HepG2 (cell line): Measurements from ENCODE around the gene HUNK. TPM values are rescaled to one million over a fixed set of nuclear protein-coding genes. Genes with fewer than 3 reads are reported as not detected.
A peak's percentile ranks its signal among the peaks of the same experiment; 100 is the strongest.

Experiments used
- ATAC-seq: fragments of 200-7000 bp; cut with Tn5 transposase; 3 replicates; pipeline ENCODE4 v1.9.1; 2020; ENCODE audit warnings: mild to moderate bottlenecking, moderate library complexity
- Bru-seq: library from RNA; stranded (reverse); fragments of 400-500 nt; gene quantifications from one replicate; lab custom pipeline; 2021; lab: Mats Ljungman, UMichigan
- BruChase-seq, 2 experiments: library from RNA; stranded (reverse); fragments of 400-500 nt; gene quantifications; one replicate each; lab custom pipeline; 2021; lab: Mats Ljungman, UMichigan
- BruUV-seq: library from RNA; stranded (reverse); fragments of 400-500 nt; replicated peaks from 2 replicates; lab custom pipeline; 2021; lab: Mats Ljungman, UMichigan
- CTCF ChIA-PET: fragments of 300-600 bp; formaldehyde crosslinking; extraction: SDS; loops from one replicate; lab custom pipeline; 2021; ENCODE audit warnings: low total read pairs, inconsistent platforms, low intra/inter-chr PET ratio; lab: Yijun Ruan, JAX
- POLR2A ChIA-PET: fragments of 350-600 bp; sonication (Branson Sonifier 250); formaldehyde crosslinking; loops from one replicate; lab custom pipeline; 2020; ENCODE audit warnings: antibody characterized with exemption, inconsistent platforms; lab: Yijun Ruan, JAX
- DNase-seq: peaks from one replicate; pipeline ENCODE4 v3.0.0-alpha.2; 2015; ENCODE audit warnings: low spot score
- FAIRE-seq: peaks from 3 replicates; lab custom pipeline; 2011; peaks lifted over from hg19 to GRCh38; lab: Jason Lieb, UNC
- H2AFZ ChIP-seq: one replicate; pipeline ENCODE4 v1.6.1; 2011; ENCODE audit warnings: low read length, inconsistent platforms
- H3K27ac ChIP-seq: fragments of 300-600 bp; 3 replicates; pipeline ENCODE4 v1.8.0; 2011; ENCODE audit warnings: mixed run types, mild to moderate bottlenecking, mixed read lengths, low read length, inconsistent platforms; ENCODE audit not compliant: insufficient read depth; ENCODE audit errors: extremely low read length
- H3K27me3 ChIP-seq, 2 experiments: fragments of 200-600 bp in 1 of 2; 2 replicates in 1 of 2; 3 replicates in 1 of 2; pipeline versions ENCODE4 v1.6.0 to v1.8.0; 2011; ENCODE audit warnings: low read length in 2 of 2, mild to moderate bottlenecking in 2 of 2, moderate library complexity in 2 of 2, inconsistent platforms in 1 of 2; ENCODE audit not compliant: insufficient read depth in 2 of 2, control insufficient read depth in 1 of 2
- H3K36me3 ChIP-seq, 2 experiments: fragments of 200-600 bp in 1 of 2; replicated peaks in 1 of 2; 2 replicates in 1 of 2; 3 replicates in 1 of 2; pipeline versions ENCODE4 v1.5.1 to v1.8.0; 2011; ENCODE audit warnings: low read length in 2 of 2, inconsistent platforms in 1 of 2; ENCODE audit not compliant: insufficient read depth in 2 of 2, control insufficient read depth in 1 of 2
- H3K4me1 ChIP-seq: 2 replicates; pipeline ENCODE4 v1.5.1; 2012; ENCODE audit warnings: low read length, inconsistent platforms; ENCODE audit not compliant: insufficient read depth
- H3K4me2 ChIP-seq: 2 replicates; pipeline ENCODE4 v1.6.0; 2011; ENCODE audit warnings: low read depth, low read length, inconsistent platforms
- H3K4me3 ChIP-seq, 3 experiments: fragments of 200-600 bp in 1 of 3; sonication (generic), shearing (Covaris generic) in 1 of 3; replicated peaks in 1 of 3; 2 replicates each; pipeline ENCODE4 v1.5.1; 2011 to 2016; ENCODE audit warnings: low read length in 3 of 3, inconsistent platforms in 2 of 3, low read depth in 2 of 3, mild to moderate bottlenecking in 2 of 3, control low read depth in 1 of 3, mixed read lengths in 1 of 3; ENCODE audit not compliant: insufficient read depth in 1 of 3
- H3K79me2 ChIP-seq: one replicate; pipeline ENCODE4 v1.6.1; 2011; ENCODE audit warnings: low read length, inconsistent platforms; ENCODE audit not compliant: insufficient read depth
- H3K9ac ChIP-seq: 2 replicates; pipeline ENCODE4 v1.6.0; 2011; ENCODE audit warnings: mild to moderate bottlenecking, low read depth, low read length, inconsistent platforms; ENCODE audit not compliant: insufficient read depth
- H3K9me3 ChIP-seq: 2 replicates; pipeline ENCODE4 v1.5.1; 2012; ENCODE audit warnings: mild to moderate bottlenecking, low read length
- H4K20me1 ChIP-seq: 2 replicates; pipeline ENCODE4 v1.6.0; 2011; ENCODE audit warnings: inconsistent platforms, mild to moderate bottlenecking, low read length, moderate library complexity; ENCODE audit not compliant: insufficient read depth
- DZIP1 ChIP-seq: sonication (generic); formaldehyde crosslinking; IDR thresholded peaks from 2 replicates; pipeline ENCODE4 v1.5.0; 2020; ENCODE audit warnings: mild to moderate bottlenecking, missing genetic modification reagents
- PHF8 ChIP-seq: sonication (generic); formaldehyde crosslinking; IDR thresholded peaks from 2 replicates; pipeline ENCODE4 v1.5.0; 2020; ENCODE audit warnings: missing genetic modification reagents
- SAP130 ChIP-seq: IDR thresholded peaks from 2 replicates; pipeline ENCODE4 v1.6.1; 2016; ENCODE audit warnings: low read depth
- TOPORS ChIP-seq: sonication (generic); formaldehyde crosslinking; IDR thresholded peaks from 2 replicates; pipeline ENCODE4 v1.8.0; 2023; ENCODE audit warnings: mild to moderate bottlenecking, missing genetic modification reagents
- ZNF281 ChIP-seq: sonication (generic); formaldehyde crosslinking; IDR thresholded peaks from 2 replicates; pipeline ENCODE4 v1.4.0; 2020; ENCODE audit warnings: missing genetic modification reagents, borderline replicate concordance
- ZNF574 ChIP-seq: sonication (generic); formaldehyde crosslinking; IDR thresholded peaks from 2 replicates; pipeline ENCODE4 v1.4.0; 2020; ENCODE audit warnings: missing genetic modification reagents
- WGBS: methylation state at CpG from one replicate; pipeline ENCODE4 v1.1.6; 2017; ENCODE audit warnings: low lambda C conversion rate; 5-methylcytosine and 5-hydroxymethylcytosine counted together
- in situ Hi-C: cut with HindIII; loops from 2 replicates; pipeline ENCODE4 v1.10.0; 2017; ENCODE audit warnings: low pct_unique_long_range_greater_than_20kb; ENCODE audit not compliant: extremely low pct_ligation_motif_present
- intact Hi-C: fragments of 100-400 bp; cut with micrococcal nuclease; formaldehyde crosslinking; loops from one replicate; pipeline ENCODE4 v1.10.0; 2022; ENCODE audit not compliant: unreplicated experiment
- long read RNA-seq, 2 experiments: library from RNA in 1 of 2; library from polyadenylated mRNA in 1 of 2; stranded (forward) in 1 of 2; unstranded in 1 of 2; transcript quantifications; one replicate each; pipeline ENCODE4 v2.0.0, GENCODE V29; 2019 to 2022
- polyA minus RNA-seq, 3 experiments: library from RNA; depleted of rRNA, polyadenylated mRNA; stranded (reverse); fragments of >200 nt; gene quantifications; 2 replicates each; pipeline ENCODE4 v1.2.3, GENCODE V29; 2011; ENCODE audit warnings: low replicate concordance in 1 of 3
- polyA plus RNA-seq, 8 experiments: library from polyadenylated mRNA; depleted of rRNA in 3 of 8; stranded (reverse) in 7 of 8; unstranded in 1 of 8; fragments of >200 nt; fragmentation: Illumina TruSeq in 4 of 8; extraction: Trizol in 4 of 8; gene quantifications; 2 replicates each; pipeline versions ENCODE4 v1.2.1 to v1.2.3, GENCODE V29; 2011 to 2016; ENCODE audit warnings: low read depth in 4 of 8, missing spikeins in 1 of 8, mixed read lengths in 1 of 8; ENCODE audit not compliant: insufficient read depth in 1 of 8
- total RNA-seq, 5 experiments: library from RNA; depleted of rRNA; stranded (reverse); fragments of >200 nt; fragmentation: Illumina TruSeq; extraction: Trizol; gene quantifications; 2 replicates each; pipeline ENCODE4 v1.2.3, GENCODE V29; 2016; ENCODE audit warnings: low read depth in 1 of 5

Gene HUNK
- 1.9 and 2.5 TPM in 2 replicates for total RNA-seq (2016; rRNA removed; fragmentation: Illumina TruSeq; extraction: Trizol)
- 0.53 and 1.1 TPM in 2 replicates for total RNA-seq (2016; cell fraction: cytosol; rRNA removed; fragmentation: Illumina TruSeq; extraction: Trizol; ENCODE audit: low read depth)
- total RNA-seq (2016; cell fraction: insoluble cytoplasmic fraction; rRNA removed; fragmentation: Illumina TruSeq; extraction: Trizol), result 2.4 and 3.2 TPM in 2 replicates
- total RNA-seq (2016; cell fraction: membrane; rRNA removed; fragmentation: Illumina TruSeq; extraction: Trizol), result 1.1 and 2.0 TPM in 2 replicates
- total RNA-seq (2016; cell fraction: nucleus; rRNA removed; fragmentation: Illumina TruSeq; extraction: Trizol), result 2.6 and 2.9 TPM in 2 replicates
- polyA plus RNA-seq (2011; rRNA removed), result 0.98 and 1.8 TPM in 2 replicates
- polyA plus RNA-seq (2011; cell fraction: cytosol; rRNA removed), result 0.74 and 0.87 TPM in 2 replicates
- polyA plus RNA-seq (2011; cell fraction: nucleus; rRNA removed), result 0.92 and 1.2 TPM in 2 replicates
- 1.2 and 2.5 TPM in 2 replicates for polyA plus RNA-seq (2012)
- polyA plus RNA-seq (2016; cell fraction: cytosol; fragmentation: Illumina TruSeq; extraction: Trizol; ENCODE audit: low read depth), result 0.14 and 0.16 TPM in 2 replicates
- 2.5 and 2.9 TPM in 2 replicates for polyA plus RNA-seq (2016; cell fraction: insoluble cytoplasmic fraction; fragmentation: Illumina TruSeq; extraction: Trizol; ENCODE audit: low read depth)
- polyA plus RNA-seq (2016; cell fraction: membrane; fragmentation: Illumina TruSeq; extraction: Trizol; ENCODE audit: low read depth), result 0.32 and 0.48 TPM in 2 replicates
- polyA plus RNA-seq (2016; cell fraction: nucleus; fragmentation: Illumina TruSeq; extraction: Trizol; ENCODE audit: insufficient read depth, low read depth), result 3.0 and 3.4 TPM in 2 replicates
- polyA minus RNA-seq (2011; rRNA and poly(A)+ RNA removed; ENCODE audit: low replicate concordance), result 0.02 and 2.8 TPM in 2 replicates
- 0.99 and 1.5 TPM in 2 replicates for polyA minus RNA-seq (2011; cell fraction: cytosol; rRNA and poly(A)+ RNA removed)
- polyA minus RNA-seq (2011; cell fraction: nucleus; rRNA and poly(A)+ RNA removed), result 2.0 and 4.5 TPM in 2 replicates
- Bru-seq, nascent RNA, result percentile 57 among the genes with signal in this experiment
- percentile 46 among the genes with signal in this experiment for BruChase-seq, experiment 1, labeled RNA remaining after a 6-hour chase
- BruChase-seq, experiment 2, labeled RNA remaining after a 2-hour chase, result percentile 49 among the genes with signal in this experiment
- long read RNA-seq, experiment 1, partial matches to known transcripts, result 0 of 1 reads
- long read RNA-seq, experiment 1, other reads (novel, unspliced or antisense), result 1 of 1 reads
- long read RNA-seq, experiment 2, full-length matches to known transcripts, result 2 of 20 reads
- long read RNA-seq, experiment 2, partial matches to known transcripts, result 12 of 20 reads
- long read RNA-seq, experiment 2, other reads (novel, unspliced or antisense), result 6 of 20 reads

GRCh38 chr21:31872452-31873274 lies at the start of gene HUNK:
HUNK (plus strand) TSS chr21:31873020; CDS start chr21:31873675, 655 bp downstream.
- Histone ChIP-seq H3K9me3 (no peaks in the 10 kb centered on the region), H3K4me1 (peaks cover 44% of the 10 kb centered on the region), H3K27me3 (peaks cover 0 to 15% of the 10 kb centered on the region in 2 experiments; a peak in 2 of 5 replicates), H3K27ac (no peak within 1 kb of the TSS), H4K20me1 (no peaks in the 10 kb centered on the region), H3K4me3 (peak within 1 kb of the TSS; percentile 59 to 84 (median 73)), H3K9ac (peak within 1 kb of the TSS; percentile 69), H3K79me2 (peaks cover 7% of the 10 kb centered on the region), H3K4me2 (peak within 1 kb of the TSS; percentile 85), H3K36me3 (no peaks in the 10 kb centered on the region), H2AFZ (no peak within 1 kb of the TSS)
- CTCF ChIA-PET, result no interaction called here
- intact Hi-C loops (loop anchor here (2.0 to 5.0 kb wide), 2 partner anchors 28 to 60 kb away; no protein-coding TSS in a partner anchor), in situ Hi-C loops (loop anchor here (5.0 kb wide), 1 partner anchor 35 kb away; no protein-coding TSS in a partner anchor)
- BruUV-seq, result no TSS peak
- peak; percentile 81 for ATAC-seq
- FAIRE-seq, result no peak
- WGBS, result 0% methylated on average over 8 of the region's 74 CpGs
- peak; percentile 29 for DNase-seq
- POLR2A ChIA-PET, result interaction anchor here (1.2 to 2.8 kb wide), 2 partner anchors 22 to 27 kb away, joined by 5 to 18 read pairs; no protein-coding TSS in a partner anchor
- TF ChIP-seq ZNF574 (CRISPR knock-in tag), result no peak
- TF ChIP-seq PHF8 (CRISPR knock-in tag), result peak; percentile 50; the same call in 1 of the 2 replicates
- no peak for TF ChIP-seq DZIP1 (CRISPR knock-in tag)
- TF ChIP-seq TOPORS (CRISPR knock-in tag), result no peak
- TF ChIP-seq SAP130 (CRISPR knock-in tag), result peak; percentile 13; the same call in 1 of the 2 replicates
- TF ChIP-seq ZNF281 (CRISPR knock-in tag), result no peak
